Omental fat pad (tissue), 4 donors: ENCODE data around the gene GGTLC2. TPM values are rescaled to one million over a fixed set of nuclear protein-coding genes. Genes with fewer than 3 reads are reported as not detected.

Experiments used
- ATAC-seq: fragments of 150-250 bp; one replicate; pipeline ENCODE4 v1.9.1; 2016; ENCODE audit warnings: mild to moderate bottlenecking, moderate library complexity; ENCODE audit not compliant: low FRiP score
- DNase-seq: peaks from one replicate; pipeline ENCODE4 v3.0.0-alpha.2; 2019; ENCODE audit warnings: low spot score
- CTCF ChIP-seq, 3 donors: fragments of 450-650 bp; IDR thresholded peaks; one replicate each; pipeline ENCODE4 v1.5.1; 2016 to 2017; ENCODE audit warnings: antibody characterized with exemption in 3 of 3, mild to moderate bottlenecking in 3 of 3, moderate library complexity in 2 of 3
- small RNA-seq: library from RNA; depleted of rRNA; stranded (forward); fragments of <200 nt; gene quantifications from one replicate; pipeline ENCODE3, GENCODE V24; 2016
- total RNA-seq, 4 donors: library from RNA; depleted of rRNA; stranded (reverse); fragments of >200 nt; gene quantifications; one replicate each; pipeline ENCODE4 v1.1.0, GENCODE V29; 2016

GGTLC2 gene
- total RNA-seq, 4 donors from 2014 or later = not detected

GRCh38 chr22:22691055-22691454, 46.6 kb downstream of the GGTLC2 start:
- no peak for DNase-seq
- TF ChIP-seq CTCF (IDR thresholded peaks at IDR 0.05) = no peak
- no peak for ATAC-seq

GRCh38 chr22:22691716-22692701, 47.6 kb downstream of the GGTLC2 start:
- no peak for TF ChIP-seq CTCF (IDR thresholded peaks at IDR 0.05)
- ATAC-seq = no peak
- DNase-seq = no peak

GRCh38 chr22:22692707-22693530, 48.5 kb downstream of the GGTLC2 start:
- no peak for TF ChIP-seq CTCF (IDR thresholded peaks at IDR 0.05)
- no peak for ATAC-seq
- no peak for DNase-seq

GRCh38 chr22:22693531-22693884, 49.1 kb downstream of the GGTLC2 start:
- no peak for DNase-seq
- TF ChIP-seq CTCF (IDR thresholded peaks at IDR 0.05) = no peak
- ATAC-seq = no peak

GRCh38 chr22:22694106-22694505, 49.7 kb downstream of the GGTLC2 start:
- no peak for ATAC-seq
- TF ChIP-seq CTCF (IDR thresholded peaks at IDR 0.05) = no peak
- DNase-seq = no peak

GRCh38 chr22:22696104-22696503, 51.7 kb downstream of the GGTLC2 start:
- TF ChIP-seq CTCF (IDR thresholded peaks at IDR 0.05) = no peak
- no peak for DNase-seq
- no peak for ATAC-seq

Small RNAs within 50 kb of the gene (small RNA-seq; reads per million reads assigned to genes)
- gene AC244250.2 = not detected
- not detected for gene IGLV3-29
- gene IGLVVI-25-1 = not detected

Other genes with a start within 250 kb of the GGTLC2 start
- gene ZNF280B, start 135.9 kb upstream of the GGTLC2 start, total RNA-seq = under 1 TPM; 0.09 to 0.32 (median 0.22) TPM
- not detected for gene ZNF280A, start 124.3 kb upstream of the GGTLC2 start, total RNA-seq
- gene PRAME, start 85.3 kb upstream of the GGTLC2 start, total RNA-seq = not detected
- gene IGLL5, start 243.2 kb downstream of the GGTLC2 start, total RNA-seq = 1 to 10 TPM; 1.2 to 7.7 (median 1.4) TPM